ENCODE results near the gene LAT.

The LAT gene

DNA sequence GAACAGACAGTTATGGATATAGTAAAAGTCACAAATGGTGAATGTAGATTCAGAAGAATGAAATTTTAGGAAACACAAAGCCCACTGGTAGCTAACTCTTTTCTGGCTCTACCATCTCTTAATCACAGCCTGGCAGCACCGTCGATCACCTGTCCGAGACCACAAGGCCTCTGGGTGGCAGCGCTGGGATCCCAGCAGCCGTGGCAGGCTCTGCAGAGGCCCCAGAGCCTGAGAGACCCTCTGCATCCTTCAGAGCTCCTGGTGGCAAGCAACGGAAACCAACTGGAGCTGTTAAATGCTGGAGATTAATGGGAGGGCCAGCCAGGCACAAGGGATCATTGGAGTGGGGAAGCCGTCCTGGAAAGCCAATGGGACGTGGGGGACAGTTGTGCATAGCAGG, 26.3 kb downstream of the LAT start:
- no peak for DNase-seq

DNA sequence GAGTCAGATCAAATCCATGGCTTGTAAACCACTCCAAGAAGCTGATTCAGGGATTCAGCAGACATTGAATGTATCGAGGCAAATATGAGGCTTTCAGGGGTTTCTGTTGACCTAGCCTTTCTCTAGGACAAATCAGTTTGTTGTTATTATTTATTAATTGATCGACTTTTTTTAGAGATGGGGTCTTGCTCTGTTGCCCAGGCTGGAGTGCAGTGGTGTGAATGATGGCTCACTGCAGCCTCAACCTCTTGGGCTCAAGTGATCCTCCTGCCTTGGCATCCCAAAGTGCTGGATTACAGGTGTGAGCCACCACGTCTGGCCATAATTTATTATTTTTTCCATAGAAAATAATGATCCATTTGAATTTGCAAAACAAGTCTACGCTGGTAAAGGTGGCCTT, 27.0 kb downstream of the LAT start:
- no peak for DNase-seq

DNA sequence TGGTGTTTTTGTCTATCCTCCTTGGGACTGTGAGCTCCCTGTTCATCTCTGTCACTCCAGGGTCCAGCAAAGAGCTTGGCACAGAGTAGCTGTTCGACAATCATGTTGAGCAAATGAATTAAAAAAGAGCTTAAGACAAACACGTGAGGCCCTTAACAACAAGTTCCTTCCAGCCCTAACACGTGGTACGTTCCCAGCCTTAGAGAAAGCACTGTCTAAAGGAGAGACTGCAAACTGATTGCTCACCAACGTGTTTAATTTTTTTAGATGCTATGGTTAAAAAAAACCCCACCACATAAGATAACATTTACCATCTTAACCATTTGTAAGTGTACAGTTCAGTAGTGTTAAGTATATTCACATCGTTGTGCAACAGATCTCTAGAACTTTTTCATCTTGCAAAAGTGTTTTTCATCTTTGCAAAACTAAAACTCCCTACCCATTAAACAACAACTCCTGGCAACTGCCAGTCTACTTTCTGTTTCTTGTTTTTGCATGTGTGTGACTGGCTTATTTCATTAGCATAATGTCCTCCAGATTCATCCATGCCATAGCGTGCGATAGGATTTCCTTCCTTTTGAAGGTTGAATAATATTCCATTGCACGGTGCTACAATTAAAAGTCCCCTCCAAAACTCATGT, 28.2 kb downstream of the LAT start:
- no peak for DNase-seq

DNA sequence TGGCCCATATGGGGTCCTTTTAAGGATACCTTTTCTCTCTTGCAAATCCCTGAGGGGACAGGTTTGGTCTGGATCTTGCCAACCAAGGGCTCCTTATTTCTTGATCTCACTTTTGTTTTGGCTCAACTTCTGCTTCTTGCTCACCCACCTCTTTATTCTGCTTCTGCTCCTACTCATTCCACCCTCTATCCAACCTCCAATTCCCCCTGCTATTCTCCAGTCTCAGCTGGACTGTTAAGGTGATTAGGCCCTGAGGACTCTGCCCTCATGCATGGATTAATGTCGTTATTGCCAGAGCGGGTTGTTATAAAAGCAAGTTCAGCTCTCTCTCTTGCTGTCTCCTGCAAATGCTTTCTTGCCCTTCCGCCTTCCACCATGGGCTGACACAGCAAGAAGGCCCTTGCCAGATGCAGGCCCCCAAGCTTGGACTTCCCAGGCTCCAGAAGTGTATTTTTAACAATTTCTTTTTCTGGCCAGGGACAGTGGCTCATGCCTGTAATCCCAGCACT, 29.8 kb downstream of the LAT start:
- DNase-seq = no peak

DNA sequence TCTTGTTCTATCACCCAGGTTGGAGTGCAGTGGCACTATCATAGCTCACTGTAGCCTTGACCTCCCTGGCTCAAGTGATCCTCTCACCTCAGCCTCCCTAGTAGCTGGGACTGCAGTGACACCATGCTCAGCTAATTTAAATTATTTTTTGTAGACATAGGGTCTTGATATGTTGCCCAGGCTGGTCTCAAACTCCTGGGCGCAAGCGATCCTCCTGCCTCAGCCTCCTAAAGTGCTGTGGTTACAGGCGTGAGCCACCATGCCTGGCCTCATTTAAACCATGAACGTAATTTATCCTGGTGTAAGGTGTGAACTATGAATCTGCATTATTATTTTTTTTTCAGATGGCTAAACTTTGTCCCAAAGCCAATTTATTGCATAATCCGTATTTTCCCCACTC, 37.3 kb downstream of the LAT start:
- DNase-seq = no peak

DNA sequence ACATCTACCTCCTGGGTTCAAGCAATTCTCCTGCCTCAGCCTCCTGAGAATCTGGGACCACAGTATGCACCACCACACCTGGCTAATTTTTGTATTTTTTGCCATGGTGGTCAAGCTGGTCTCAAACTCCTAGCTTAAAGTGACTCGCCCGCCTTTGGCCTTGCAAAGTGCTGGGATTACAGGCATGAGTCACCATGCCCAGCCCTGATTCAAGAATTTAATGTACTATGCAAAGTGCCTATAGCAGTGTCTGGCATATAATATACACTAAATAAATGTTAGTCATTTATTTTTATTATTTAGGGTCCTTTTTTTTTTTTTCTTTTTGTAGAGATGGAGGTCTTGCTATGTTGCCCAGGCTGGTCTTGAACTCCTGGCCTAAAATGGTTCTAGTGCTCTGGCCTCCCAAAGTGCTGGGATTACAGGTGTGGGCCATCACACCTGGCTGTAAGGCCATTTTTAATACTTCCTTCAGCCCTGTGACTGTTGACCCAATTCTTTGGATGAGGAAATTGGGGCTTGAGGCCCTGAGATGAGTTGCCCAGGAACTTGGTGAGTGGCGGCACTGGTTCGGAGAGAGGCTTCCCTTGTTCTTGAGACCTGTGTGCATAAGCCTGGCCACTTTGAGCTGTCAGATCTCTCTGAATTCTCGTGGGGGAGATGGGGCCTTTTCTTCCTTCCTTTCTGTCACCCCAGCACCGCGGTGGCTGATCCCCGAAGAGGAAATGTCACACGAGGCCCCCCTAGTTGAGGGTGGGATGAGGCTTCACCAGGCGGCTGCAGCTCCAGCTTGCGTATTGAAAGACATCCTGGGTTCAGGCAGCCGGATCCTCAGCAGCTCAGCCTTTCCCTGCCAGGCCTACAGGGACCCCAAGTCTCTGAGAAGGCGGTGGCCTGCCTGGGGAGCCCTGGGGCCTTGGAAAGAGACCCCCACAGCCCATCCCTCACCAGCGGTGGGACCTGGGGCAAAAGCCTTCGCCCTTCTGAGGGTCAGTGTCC, 38.7 kb downstream of the LAT start:
- DNase-seq = no peak

DNA sequence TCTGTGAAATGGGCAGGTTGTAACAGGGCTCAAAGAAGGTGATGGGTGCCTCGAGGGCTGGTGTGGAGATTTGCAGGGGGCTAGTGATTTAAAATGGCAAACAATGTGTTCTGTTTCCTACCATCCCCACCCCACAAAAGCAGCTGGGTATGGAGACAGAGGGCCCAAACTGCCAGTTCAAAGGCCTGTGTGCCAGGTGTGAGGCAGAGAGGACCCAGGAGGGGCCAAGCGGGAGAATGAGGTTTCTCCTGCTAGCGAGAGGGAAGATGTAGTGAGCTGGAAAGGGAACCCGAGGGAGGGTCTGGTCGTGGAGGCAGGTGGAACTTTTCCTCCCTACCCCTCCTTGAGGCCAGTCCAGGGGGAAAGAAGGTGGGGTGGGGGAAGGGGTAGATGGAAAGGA, 39.4 kb downstream of the LAT start:
- no peak for DNase-seq

DNA sequence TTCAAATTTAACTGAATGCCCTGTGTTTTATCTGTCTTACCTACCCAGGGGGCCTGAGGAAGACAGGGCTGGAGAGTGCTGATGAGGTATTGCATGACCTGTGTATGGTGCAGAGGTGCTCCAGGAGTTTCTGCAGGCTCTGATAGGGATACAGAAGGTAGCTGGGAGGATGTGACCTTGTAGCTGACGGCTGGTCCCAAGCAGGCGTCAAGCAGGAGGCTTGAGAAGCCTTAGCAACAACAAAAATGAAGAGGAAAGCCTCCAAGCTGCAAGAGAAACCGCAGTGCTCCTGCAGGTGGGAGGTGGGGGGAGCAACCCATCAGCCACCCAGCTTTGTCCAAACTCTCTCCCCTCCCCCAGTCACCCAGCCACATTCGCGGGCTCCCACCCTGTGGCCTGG, 40.4 kb downstream of the LAT start:
- DNase-seq = no peak

DNA sequence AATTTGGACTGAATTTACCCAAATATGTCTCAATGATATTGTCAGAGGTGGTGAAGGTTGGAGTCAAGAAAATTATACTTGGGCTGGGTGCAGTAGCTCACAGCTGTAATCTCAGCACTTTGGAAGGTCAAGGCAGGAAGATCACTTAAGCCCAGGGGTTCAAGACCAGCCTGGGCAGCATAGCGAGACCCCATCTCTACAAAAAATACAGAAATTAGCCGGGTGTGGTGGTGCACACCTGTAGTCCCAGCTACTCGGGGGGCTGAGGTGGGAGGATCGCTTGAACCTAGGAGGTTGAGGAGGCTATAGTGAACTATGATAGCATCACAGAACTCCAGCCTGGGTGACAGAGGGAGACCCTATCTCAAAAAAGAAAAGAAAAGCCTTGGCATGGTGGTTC, 40.9 kb downstream of the LAT start:
- no peak for DNase-seq

DNA sequence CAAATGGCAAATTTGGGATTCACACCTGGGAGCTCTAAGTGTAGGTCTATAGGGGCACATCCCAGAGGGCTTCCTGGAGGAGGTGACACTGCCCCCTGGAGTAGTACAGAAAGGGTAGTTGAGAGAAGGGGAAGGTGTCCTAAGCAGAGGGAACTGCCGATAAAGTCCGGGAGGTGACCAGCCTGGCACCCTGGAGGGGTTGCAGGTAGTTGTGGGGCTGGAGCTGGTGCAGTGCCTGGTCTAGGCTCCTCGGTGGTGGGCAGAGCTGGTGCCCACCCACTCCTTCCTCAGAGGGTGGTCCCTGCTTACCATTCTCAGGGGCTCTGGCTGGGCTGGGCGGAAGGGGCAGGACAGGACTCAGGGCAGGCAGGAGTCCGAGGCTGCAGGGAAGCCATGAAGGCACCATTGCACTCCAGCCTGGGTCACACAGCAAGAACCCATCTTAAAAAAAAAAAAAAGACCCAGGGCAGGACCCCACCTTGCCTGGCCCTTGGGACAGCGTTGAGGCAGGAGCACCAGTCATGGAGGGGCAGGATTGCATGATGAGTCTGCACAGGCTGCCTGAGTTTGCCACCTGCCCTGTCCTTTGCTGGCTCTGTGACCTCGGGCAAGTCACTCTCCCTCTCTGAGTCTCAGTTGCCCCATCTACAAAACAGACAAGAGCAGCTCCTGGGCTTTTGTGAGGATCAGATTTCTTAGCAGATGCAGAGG, 43.8 kb downstream of the LAT start:
- DNase-seq = no peak

DNA sequence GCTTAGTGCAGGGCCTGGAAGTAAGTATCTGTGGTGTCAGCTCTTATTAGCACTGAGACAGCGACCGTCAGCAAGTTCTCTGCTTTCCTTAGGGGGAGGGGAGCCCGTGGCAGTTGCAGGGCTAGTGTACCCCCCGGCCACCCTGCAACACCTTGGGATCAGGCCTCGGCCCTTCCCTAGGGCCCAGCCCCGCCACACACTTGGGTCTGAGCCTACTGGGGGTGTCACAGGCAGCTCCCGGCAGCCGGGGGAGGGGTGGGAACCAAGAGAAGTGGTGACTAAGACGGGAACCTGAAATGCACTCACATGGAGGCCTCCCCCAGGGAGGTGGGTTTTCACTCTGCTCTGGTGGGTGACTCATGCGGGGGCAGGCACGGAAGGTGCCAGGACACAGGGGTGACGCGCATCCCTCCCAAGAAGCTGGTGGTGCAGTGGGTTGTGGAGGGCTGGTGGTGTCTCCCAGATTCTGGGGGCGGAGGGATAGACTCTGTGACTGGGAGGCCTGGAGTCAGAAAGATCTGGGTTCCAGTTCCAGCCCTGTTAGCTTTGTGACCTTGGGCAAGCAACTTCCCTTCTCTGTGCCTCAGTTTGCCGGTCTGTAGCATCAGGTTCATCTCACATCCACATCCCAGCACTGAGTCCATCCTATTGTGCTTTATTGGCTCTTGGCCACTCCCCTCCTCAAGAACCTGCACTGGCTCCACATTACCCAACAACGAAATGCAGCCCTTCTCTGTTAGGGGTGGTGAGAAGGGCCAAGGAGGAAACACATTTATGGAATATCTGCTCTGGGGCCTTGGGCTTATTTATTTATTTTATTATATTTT, 44.5 kb downstream of the LAT start:
- DNase-seq = no peak

DNA sequence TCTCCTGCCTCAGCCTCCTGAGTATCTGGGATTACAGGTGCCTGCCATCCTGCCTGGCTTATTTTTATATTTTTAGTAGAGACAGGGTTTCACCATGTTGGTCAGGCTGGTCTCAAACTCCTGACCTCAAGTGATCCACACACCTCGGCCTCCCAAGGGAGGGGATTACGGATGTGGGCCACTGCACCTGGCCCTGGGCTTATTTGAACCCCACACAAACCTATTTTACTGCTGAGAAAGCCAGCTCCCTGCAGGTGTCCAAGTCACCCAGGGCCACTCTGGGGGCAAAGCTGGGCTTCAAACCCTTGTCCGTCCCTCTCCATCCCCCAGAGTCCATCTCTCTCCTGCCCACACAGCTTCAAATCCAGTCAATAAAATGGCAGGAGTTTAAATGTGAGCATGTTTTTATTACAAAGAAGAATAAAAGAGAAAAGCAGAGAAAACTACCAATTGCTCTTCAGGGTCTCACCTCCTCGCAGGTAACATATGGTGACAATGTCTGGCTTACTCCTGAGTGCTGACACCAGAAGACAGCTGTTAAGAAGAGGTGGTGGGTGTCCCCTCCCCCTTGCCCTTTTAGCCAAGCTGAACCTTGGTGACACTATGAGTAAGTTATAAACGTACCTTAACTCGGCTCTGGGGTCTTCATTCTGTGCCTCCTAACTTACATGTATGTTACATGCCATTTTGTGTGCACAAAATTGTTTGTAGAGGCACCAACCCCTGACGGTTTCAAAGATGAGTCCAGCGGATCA, 45.4 kb downstream of the LAT start:
- no peak for DNase-seq

Data from NCI-H748 treated with DMSO at 0.1 percent for 48 hours (cell line).